Suprapubic skin (tissue), 4 donors: ENCODE data around the gene TTC6. TPM values are rescaled to one million over a fixed set of nuclear protein-coding genes. Genes with fewer than 3 reads are reported as not detected.

Experiments
- DNase-seq, 2 donors: peaks; one replicate each; pipeline ENCODE4 v3.0.0-alpha.2; 2019; ENCODE audit warnings: low spot score in 2 of 2
- H3K27ac ChIP-seq: fragments of 200-600 bp; sonication (generic); one replicate; pipeline ENCODE4 v1.5.1; 2019
- H3K27me3 ChIP-seq: fragments of 200-600 bp; sonication (generic); one replicate; pipeline ENCODE4 v1.5.1; 2019
- H3K36me3 ChIP-seq: fragments of 200-600 bp; sonication (generic); one replicate; pipeline ENCODE4 v1.5.1; 2019
- H3K4me1 ChIP-seq: fragments of 200-600 bp; sonication (generic); one replicate; pipeline ENCODE4 v1.5.1; 2019
- H3K4me3 ChIP-seq: fragments of 200-600 bp; sonication (generic); one replicate; pipeline ENCODE4 v1.5.1; 2019; ENCODE audit warnings: mild to moderate bottlenecking
- H3K9me3 ChIP-seq: fragments of 200-600 bp; sonication (generic); one replicate; pipeline ENCODE4 v1.5.1; 2019
- CTCF ChIP-seq, 2 donors: fragments of 200-600 bp in 1 of 2; fragments of 450-650 bp in 1 of 2; sonication (generic) in 1 of 2; IDR thresholded peaks; one replicate each; pipeline ENCODE4 v1.5.1; 2016 to 2019; ENCODE audit warnings: antibody characterized with exemption in 2 of 2, mild to moderate bottlenecking in 1 of 2, moderate library complexity in 1 of 2
- EP300 ChIP-seq: sonication (generic); formaldehyde crosslinking; IDR thresholded peaks from one replicate; pipeline ENCODE4 v1.6.1; 2017; ENCODE audit warnings: antibody characterized with exemption
- POLR2A ChIP-seq, 2 donors: fragments of 450-650 bp; IDR thresholded peaks; one replicate each; pipeline ENCODE4 v1.6.1; 2017; ENCODE audit warnings: antibody characterized with exemption in 2 of 2, mild to moderate bottlenecking in 2 of 2, moderate library complexity in 2 of 2
- POLR2AphosphoS5 ChIP-seq, 3 donors: sonication (generic); formaldehyde crosslinking; IDR thresholded peaks; one replicate each; pipeline ENCODE4 v1.6.1; 2017; ENCODE audit warnings: antibody characterized with exemption in 3 of 3
- WGBS: methylation state at CpG from one replicate; pipeline ENCODE4 v1.1.5; 2018; 5-methylcytosine and 5-hydroxymethylcytosine counted together
- total RNA-seq, 4 donors: library from RNA; depleted of rRNA; stranded (reverse); fragments of >200 nt; gene quantifications; one replicate each; pipeline ENCODE4 v1.1.0, GENCODE V29; 2016

Gene TTC6
- total RNA-seq, 4 donors from 2014 or later: 0.18 to 9.5 (median 1.1) TPM

- Histone ChIP-seq H3K4me1 (peaks cover 21% of the 10 kb centered on the region), H3K27ac (no peak overlapping the region), H3K9me3 (no peaks in the 10 kb centered on the region), H3K36me3 (no peaks in the 10 kb centered on the region), H3K4me3 (no peak overlapping the region), H3K27me3 (peaks cover 97% of the 10 kb centered on the region)
- TF ChIP-seq POLR2AphosphoS5 (IDR thresholded peaks at IDR 0.05): no peak
- TF ChIP-seq CTCF (IDR thresholded peaks at IDR 0.05): no peak
- no peak for TF ChIP-seq EP300
- no peak for TF ChIP-seq POLR2A (IDR thresholded peaks at IDR 0.05)
- no peak for DNase-seq
- 24% methylated on average over 23 of the region's 24 CpGs for WGBS
Observed at GRCh38 chr14:37602605-37603453, 7.4 kb downstream of the TTC6 start.

GRCh38 chr14:37603688-37604251 is 8.3 kb downstream of the TTC6 start:
- H3K36me3 ChIP-seq: no peaks in the 10 kb centered on the region
- no peak for DNase-seq
- no peak overlapping the region for H3K27ac ChIP-seq
- H3K4me1 ChIP-seq: peaks cover 12% of the 10 kb centered on the region
- no peak overlapping the region for H3K4me3 ChIP-seq
- 77% methylated on average over 8 of the region's 9 CpGs for WGBS
- no peaks in the 10 kb centered on the region for H3K9me3 ChIP-seq
- peaks cover 93% of the 10 kb centered on the region for H3K27me3 ChIP-seq
- no peak for TF ChIP-seq POLR2AphosphoS5 (IDR thresholded peaks at IDR 0.05)
- TF ChIP-seq CTCF (IDR thresholded peaks at IDR 0.05): no peak
- TF ChIP-seq POLR2A (IDR thresholded peaks at IDR 0.05): no peak
- no peak for TF ChIP-seq EP300

GRCh38 chr14:37606678-37607077 is 11.2 kb downstream of the TTC6 start:
- no peak for TF ChIP-seq EP300
- Histone ChIP-seq H3K4me1 (no peaks in the 10 kb centered on the region), H3K9me3 (no peaks in the 10 kb centered on the region), H3K27me3 (peaks cover 90% of the 10 kb centered on the region), H3K36me3 (no peaks in the 10 kb centered on the region), H3K4me3 (no peak overlapping the region), H3K27ac (no peak overlapping the region)
- DNase-seq: no peak

- no peaks in the 10 kb centered on the region for H3K4me1 ChIP-seq
- TF ChIP-seq CTCF (IDR thresholded peaks at IDR 0.05): no peak
- no peak for TF ChIP-seq POLR2A (IDR thresholded peaks at IDR 0.05)
- no peak for TF ChIP-seq POLR2AphosphoS5 (IDR thresholded peaks at IDR 0.05)
- no peak for TF ChIP-seq EP300
- H3K27me3 ChIP-seq: peaks cover 77% of the 10 kb centered on the region
- H3K4me3 ChIP-seq: no peak overlapping the region
- H3K36me3 ChIP-seq: no peaks in the 10 kb centered on the region
- no peak for DNase-seq
- H3K9me3 ChIP-seq: no peaks in the 10 kb centered on the region
- no peak overlapping the region for H3K27ac ChIP-seq
- WGBS: 82% methylated on average over 3 of the region's 3 CpGs
Observed at GRCh38 chr14:37608649-37609048, 13.2 kb downstream of the TTC6 start.

- DNase-seq: no peak
- peaks cover 54% of the 10 kb centered on the region for H3K27me3 ChIP-seq
- TF ChIP-seq CTCF (IDR thresholded peaks at IDR 0.05): no peak
- no peak for TF ChIP-seq POLR2AphosphoS5 (IDR thresholded peaks at IDR 0.05)
- TF ChIP-seq POLR2A (IDR thresholded peaks at IDR 0.05): no peak
- no peak for TF ChIP-seq EP300
- no peak overlapping the region for H3K4me3 ChIP-seq
- peaks cover 13% of the 10 kb centered on the region for H3K9me3 ChIP-seq
- no peak overlapping the region for H3K27ac ChIP-seq
- H3K36me3 ChIP-seq: no peaks in the 10 kb centered on the region
- 5% methylated on average over 25 of the region's 52 CpGs for WGBS
- H3K4me1 ChIP-seq: no peaks in the 10 kb centered on the region
Observed at GRCh38 chr14:37610945-37611523, 15.6 kb downstream of the TTC6 start.
